ENCODE data around the gene DMWD.

- TF ChIP-seq CTCF (IDR thresholded peaks at IDR 0.05) (no peak), POLR2A (IDR thresholded peaks at IDR 0.05) (no peak)
These were observed 19.7 kb upstream of the DMWD start for GRCh38 chr19:45812297-45812696.
